GM12878 (cell line): ENCODE measurements around the gene HOXB2. TPM values are rescaled to one million over a fixed set of nuclear protein-coding genes. Genes with fewer than 3 reads are reported as not detected.

Experiments
- ATAC-seq: fragments of 200-7000 bp; cut with Tn5 transposase; 3 replicates; pipeline ENCODE4 v1.9.1; 2020; ENCODE audit warnings: mild to moderate bottlenecking, moderate library complexity
- BruUV-seq: library from RNA; stranded (reverse); fragments of 400-500 nt; replicated peaks from 2 replicates; lab custom pipeline; 2021; lab: Mats Ljungman, UMichigan
- CTCF ChIA-PET: fragments of 300-600 bp; sonication (Branson Sonifier 250); formaldehyde crosslinking; extraction: SDS; loops from one replicate; lab custom pipeline; 2021; ENCODE audit warnings: inconsistent platforms; lab: Yijun Ruan, JAX
- POLR2A ChIA-PET: fragments of 350-600 bp; formaldehyde crosslinking; extraction: SDS; loops from one replicate; lab custom pipeline; 2021; ENCODE audit warnings: inconsistent platforms; lab: Charles Lee
- RAD21 ChIA-PET: fragments of 300-600 bp; sonication (Branson Sonifier 250); formaldehyde crosslinking; loops from one replicate; lab custom pipeline; 2023; ENCODE audit warnings: antibody characterized with exemption; ENCODE audit not compliant: unreplicated experiment; lab: Charles Lee
- SMC1A ChIA-PET: fragments of 300-600 bp; sonication (Branson Sonifier 250); formaldehyde crosslinking; loops from one replicate; lab custom pipeline; 2023; ENCODE audit not compliant: unreplicated experiment, uncharacterized antibody; lab: Charles Lee
- DNase-seq: peaks from one replicate; pipeline ENCODE4 v3.0.0-alpha.2; 2011; ENCODE audit warnings: low read depth, low spot score
- FAIRE-seq: peaks from 3 replicates; lab custom pipeline; 2011; peaks lifted over from hg19 to GRCh38; lab: Jason Lieb, UNC
- H2AFZ ChIP-seq: 2 replicates; pipeline ENCODE4 v1.6.0; 2011; ENCODE audit warnings: low read depth, low read length, control low read depth; ENCODE audit not compliant: control insufficient read depth
- H3K27ac ChIP-seq: 2 replicates; pipeline ENCODE4 v1.5.1; 2011; ENCODE audit warnings: control low read depth; ENCODE audit not compliant: control insufficient read depth, insufficient read depth
- H3K27me3 ChIP-seq, 2 experiments: replicated peaks in 1 of 2; 2 replicates each; pipeline versions ENCODE4 v1.6.0 to v1.6.1; 2011; ENCODE audit warnings: low read length in 1 of 2; ENCODE audit not compliant: control insufficient read depth in 2 of 2, insufficient read depth in 2 of 2
- H3K36me3 ChIP-seq, 2 experiments: 2 replicates each; pipeline ENCODE4 v1.5.1; 2011; ENCODE audit warnings: low read length in 1 of 2; ENCODE audit not compliant: control insufficient read depth in 2 of 2, insufficient read depth in 2 of 2
- H3K4me1 ChIP-seq: 2 replicates; pipeline ENCODE4 v1.6.1; 2011; ENCODE audit warnings: mild to moderate bottlenecking, low read length, moderate library complexity, mixed read lengths; ENCODE audit not compliant: control insufficient read depth, insufficient read depth
- H3K4me2 ChIP-seq: 2 replicates; pipeline ENCODE4 v1.6.0; 2011; ENCODE audit warnings: control low read depth; ENCODE audit not compliant: control insufficient read depth, insufficient read depth
- H3K4me3 ChIP-seq: fragments of 200-600 bp; sonication (generic); 2 replicates; pipeline ENCODE4 v1.5.1; 2016
- H3K79me2 ChIP-seq: 2 replicates; pipeline ENCODE4 v1.6.0; 2011; ENCODE audit warnings: low read length; ENCODE audit not compliant: control insufficient read depth, insufficient read depth
- H3K9ac ChIP-seq: 2 replicates; pipeline ENCODE4 v1.8.0; 2011; ENCODE audit warnings: low read length, control low read depth, mixed read lengths; ENCODE audit not compliant: control insufficient read depth, insufficient read depth
- H3K9me3 ChIP-seq: replicated peaks from 3 replicates; pipeline ENCODE4 v1.5.1; 2011; ENCODE audit warnings: mild to moderate bottlenecking, low read length; ENCODE audit not compliant: control insufficient read depth, insufficient read depth
- H4K20me1 ChIP-seq: 2 replicates; pipeline ENCODE4 v1.6.0; 2011; ENCODE audit not compliant: control insufficient read depth, insufficient read depth
- ETV6 ChIP-seq, 2 experiments: fragments of 450-650 bp in 1 of 2; IDR thresholded peaks in 1 of 2; conservative IDR thresholded peaks in 1 of 2; 2 replicates each; pipeline ENCODE4 v1.6.1; 2014; ENCODE audit warnings: antibody characterized with exemption in 1 of 2, borderline replicate concordance in 1 of 2, low read depth in 1 of 2, mild to moderate bottlenecking in 1 of 2, moderate library complexity in 1 of 2
- NBN ChIP-seq: fragments of 450-650 bp; IDR thresholded peaks from 2 replicates; pipeline ENCODE4 v1.6.1; 2016
- ZBTB4 ChIP-seq: fragments of 450-650 bp; formaldehyde crosslinking; IDR thresholded peaks from 2 replicates; pipeline ENCODE4 v1.4.0; 2022; ENCODE audit warnings: mild to moderate bottlenecking, moderate library complexity
- WGBS: methylation state at CpG from one replicate; pipeline ENCODE4 v1.1.6; 2016; ENCODE audit warnings: low lambda C conversion rate; ENCODE audit not compliant: insufficient replicate concordance, insufficient coverage; ENCODE audit errors: missing lambda C conversion rate; 5-methylcytosine and 5-hydroxymethylcytosine counted together
- in situ Hi-C: fragments of 300-500 bp; cut with MboI; formaldehyde crosslinking; loops from 9 replicates; pipeline ENCODE4 v1.14.3; 2018; ENCODE audit warnings: mixed read lengths
- intact Hi-C: fragments of 100-400 bp; cut with micrococcal nuclease; formaldehyde crosslinking; loops from one replicate; pipeline ENCODE4 v1.14.2; 2022; ENCODE audit not compliant: unreplicated experiment
- polyA plus RNA-seq, 11 experiments: library from polyadenylated mRNA; depleted of rRNA in 4 of 11; unstranded in 6 of 11; stranded (reverse) in 5 of 11; fragments of >200 nt; fragmentation: Nextera tagmentation in 4 of 11; fragmentation: Illumina TruSeq in 1 of 11; extraction: Ambion mirVana in 4 of 11; extraction: Trizol in 1 of 11; gene quantifications; 1 replicate in 1 of 11; 2 replicates in 10 of 11; pipeline versions ENCODE4 v1.2.1 to v1.2.3, GENCODE V29; 2011 to 2016; ENCODE audit warnings: inconsistent platforms in 2 of 11, missing spikeins in 2 of 11, low read depth in 1 of 11
- total RNA-seq, 4 experiments: library from RNA; depleted of rRNA in 3 of 4; stranded (reverse); fragments of >200 nt in 3 of 4; fragmentation: Illumina TruSeq in 1 of 4; extraction: Trizol in 1 of 4; gene quantifications; 2 replicates each; pipeline versions ENCODE4 v1.2.1 to v1.2.3, GENCODE V29; 2013 to 2021
- TF ChIP-seq, protein P1 (sequence below), 3 experiments: IDR thresholded peaks in 2 of 3; conservative IDR thresholded peaks in 1 of 3; 2 replicates each; pipeline ENCODE4 v1.5.1; 2011; ENCODE audit warnings: low read depth in 3 of 3, low read length in 3 of 3, mild to moderate bottlenecking in 3 of 3, control low read depth in 2 of 3, moderate library complexity in 2 of 3, inconsistent platforms in 1 of 3, mixed read lengths in 1 of 3; ENCODE audit not compliant: control insufficient read depth in 2 of 3, insufficient read depth in 1 of 3; ENCODE audit errors: extremely low read depth in 1 of 3

The HOXB2 gene
- total and polyA plus RNA-seq, 10 of the 15 experiments (the other 5 are each of a cell fraction or from before 2014, with no cell fraction given) = 0.16 to 8.8 (median 2.3) TPM

DNA sequence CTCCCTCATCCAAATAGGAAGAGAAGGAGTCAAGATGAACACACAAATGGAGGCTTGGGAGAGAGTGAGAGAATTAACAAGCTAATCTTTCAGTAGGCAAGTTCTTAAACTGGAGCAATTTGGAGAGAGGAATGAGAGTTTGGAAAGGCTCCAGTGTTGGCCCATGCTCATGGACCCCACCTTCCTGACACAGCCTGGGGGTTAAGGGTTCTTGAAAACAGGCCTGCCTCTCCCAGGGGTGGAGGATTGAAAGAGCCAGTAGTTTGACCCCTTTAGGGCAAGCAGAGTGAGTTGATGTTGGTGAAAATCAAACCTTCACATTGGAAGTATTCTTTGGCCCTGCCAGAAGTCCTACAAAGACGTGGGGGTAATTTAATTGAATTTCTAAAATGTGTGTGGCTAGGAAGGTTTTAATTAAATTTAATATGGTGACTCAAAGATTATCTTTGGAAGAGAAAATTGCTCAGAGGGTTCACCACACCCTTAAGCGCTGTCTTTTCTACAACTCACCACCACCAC lies 39.4 kb upstream of the HOXB2 start:
- CTCF ChIA-PET = interaction anchor here (0.7 to 2.4 kb wide), 9 partner anchors 28 to 473 kb away, joined by 3 to 9 read pairs (median 4); no protein-coding TSS in a partner anchor
- Histone ChIP-seq H2AFZ (no peak overlapping the region), H3K27me3 (peaks cover 0 to 4% of the 10 kb centered on the region in 2 experiments; a peak in 1 of 4 replicates), H4K20me1 (no peaks in the 10 kb centered on the region), H3K4me3 (no peak overlapping the region), H3K79me2 (no peaks in the 10 kb centered on the region), H3K27ac (no peak overlapping the region), H3K9ac (no peak overlapping the region), H3K4me1 (peaks cover 10% of the 10 kb centered on the region), H3K9me3 (no peaks in the 10 kb centered on the region), H3K4me2 (no peak overlapping the region), H3K36me3 (no peaks in the 10 kb centered on the region)
- WGBS = 50% methylated on average over 2 of the region's 2 CpGs
- DNase-seq (no peak), ATAC-seq (no peak), FAIRE-seq (no peak)
- intact Hi-C loops = no loop called here
- POLR2A ChIA-PET = no interaction called here
- RAD21 ChIA-PET = interaction anchor here (0.8 to 2.2 kb wide), 6 partner anchors 73 to 504 kb away, joined by 3 to 7 read pairs (median 4); no protein-coding TSS in a partner anchor
- BruUV-seq = no TSS peak
- SMC1A ChIA-PET = interaction anchor here (0.8 to 1.0 kb wide), 3 partner anchors 237 to 504 kb away, joined by 3 read pairs; no protein-coding TSS in a partner anchor
- TF ChIP-seq NBN (no peak), ZBTB4 (CRISPR knock-in tag) (no peak), ETV6 (conservative IDR thresholded peaks at IDR 0.05 in 1 of 2, IDR thresholded peaks at IDR 0.05 in 1 of 2; ENCODE audit: borderline replicate concordance in 1 of 2, low read depth in 1 of 2) (no peak)
- TF ChIP-seq, protein P1, sequence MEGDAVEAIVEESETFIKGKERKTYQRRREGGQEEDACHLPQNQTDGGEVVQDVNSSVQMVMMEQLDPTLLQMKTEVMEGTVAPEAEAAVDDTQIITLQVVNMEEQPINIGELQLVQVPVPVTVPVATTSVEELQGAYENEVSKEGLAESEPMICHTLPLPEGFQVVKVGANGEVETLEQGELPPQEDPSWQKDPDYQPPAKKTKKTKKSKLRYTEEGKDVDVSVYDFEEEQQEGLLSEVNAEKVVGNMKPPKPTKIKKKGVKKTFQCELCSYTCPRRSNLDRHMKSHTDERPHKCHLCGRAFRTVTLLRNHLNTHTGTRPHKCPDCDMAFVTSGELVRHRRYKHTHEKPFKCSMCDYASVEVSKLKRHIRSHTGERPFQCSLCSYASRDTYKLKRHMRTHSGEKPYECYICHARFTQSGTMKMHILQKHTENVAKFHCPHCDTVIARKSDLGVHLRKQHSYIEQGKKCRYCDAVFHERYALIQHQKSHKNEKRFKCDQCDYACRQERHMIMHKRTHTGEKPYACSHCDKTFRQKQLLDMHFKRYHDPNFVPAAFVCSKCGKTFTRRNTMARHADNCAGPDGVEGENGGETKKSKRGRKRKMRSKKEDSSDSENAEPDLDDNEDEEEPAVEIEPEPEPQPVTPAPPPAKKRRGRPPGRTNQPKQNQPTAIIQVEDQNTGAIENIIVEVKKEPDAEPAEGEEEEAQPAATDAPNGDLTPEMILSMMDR (IDR thresholded peaks at IDR 0.05 in 2 of 3, conservative IDR thresholded peaks at IDR 0.05 in 1 of 3; ENCODE audit: control insufficient read depth in 2 of 3, extremely low read depth in 1 of 3, insufficient read depth in 1 of 3, low read depth in 3 of 3, low read length in 3 of 3) = no peak
- in situ Hi-C loops = no loop called here
